NCI-H460 (cell line): ENCODE measurements around the gene ADAMTSL1. TPM values are rescaled to one million over a fixed set of nuclear protein-coding genes. Genes with fewer than 3 reads are reported as not detected.

Experiments
- DNase-seq: peaks from one replicate; pipeline ENCODE4 v3.0.0-alpha.2; 2016; ENCODE audit warnings: low read depth; ENCODE audit errors: extremely low read depth
- total RNA-seq: library from RNA; depleted of rRNA; stranded (reverse); fragments of >200 nt; shearing (Covaris generic); gene quantifications from 2 replicates; pipeline ENCODE4 v1.2.3, GENCODE V29; 2014

Gene ADAMTSL1
- total RNA-seq, 1 experiment from 2014 or later: 0.40 TPM

DNA sequence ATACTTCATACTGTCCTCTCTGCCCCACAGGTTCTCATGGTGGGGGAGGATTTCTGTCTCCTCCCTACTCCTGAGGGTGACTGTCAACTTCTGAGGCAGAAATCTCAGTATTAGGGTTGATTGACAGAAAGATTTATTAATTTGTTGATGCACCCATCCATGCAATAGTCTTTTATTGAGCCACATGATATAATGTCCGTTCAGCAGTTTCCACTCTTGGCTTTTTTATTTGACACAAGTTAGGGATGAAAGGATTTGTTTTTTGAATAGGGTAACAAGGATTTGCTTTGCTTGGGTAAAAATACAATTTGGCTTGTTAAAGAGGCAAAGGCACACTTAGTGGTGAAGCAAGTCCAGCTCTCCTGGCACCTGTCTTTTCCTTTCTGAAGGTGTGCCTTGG is 125.0 kb downstream of the ADAMTSL1 start:
- DNase-seq: no peak

DNA sequence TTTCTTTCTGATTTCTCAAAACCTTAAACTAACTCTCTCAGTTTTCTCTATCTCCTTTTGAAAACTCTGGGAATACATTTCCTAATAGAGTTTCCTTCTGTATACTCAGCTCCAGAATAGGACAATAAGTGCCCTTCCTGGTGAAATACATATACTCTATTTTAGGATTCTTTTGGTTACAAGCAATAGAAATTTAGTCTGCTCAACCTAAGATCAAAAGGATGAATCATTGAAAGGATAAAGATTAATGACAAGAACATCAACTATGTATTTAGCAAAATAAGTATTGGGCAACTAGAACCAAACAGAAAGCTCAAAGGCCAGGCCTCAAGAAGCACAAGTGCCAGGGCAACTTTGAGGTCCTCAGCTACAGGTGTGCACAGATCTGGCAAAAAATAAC is 127.1 kb downstream of the ADAMTSL1 start:
- DNase-seq: no peak

GRCh38 chr9:18601956-18602355 is 128.0 kb downstream of the ADAMTSL1 start:
- no peak for DNase-seq

GRCh38 chr9:18604767-18605730 is 131.1 kb downstream of the ADAMTSL1 start:
- DNase-seq: no peak

- DNase-seq: no peak
Measured at GRCh38 chr9:18605766-18606180, 131.8 kb downstream of the ADAMTSL1 start.

- no peak for DNase-seq
Measured at GRCh38 chr9:18606281-18606680, 132.3 kb downstream of the ADAMTSL1 start.

GRCh38 chr9:18606846-18607245 is 132.9 kb downstream of the ADAMTSL1 start:
- DNase-seq: no peak

DNA sequence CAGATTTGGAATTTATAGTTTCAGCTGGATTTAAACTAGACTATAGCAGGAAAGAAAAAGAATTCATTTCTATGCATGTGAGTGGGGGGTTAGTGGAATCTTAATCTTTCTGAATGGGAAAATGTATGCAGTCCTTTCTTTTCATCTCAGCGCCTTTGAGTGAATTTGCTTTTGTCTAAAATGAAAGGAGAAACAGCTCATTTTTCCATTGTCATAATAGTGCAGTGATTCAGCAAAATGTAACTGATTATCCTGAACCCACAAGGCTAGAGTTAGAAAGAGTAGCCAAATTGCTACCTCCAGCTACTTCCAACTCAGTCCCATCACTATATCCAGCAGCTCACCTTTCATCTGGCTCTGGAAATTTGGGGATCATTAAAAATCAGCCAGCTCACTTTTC is 134.4 kb downstream of the ADAMTSL1 start:
- no peak for DNase-seq

- no peak for DNase-seq
Measured at GRCh38 chr9:18610956-18611355, 137.0 kb downstream of the ADAMTSL1 start.

DNA sequence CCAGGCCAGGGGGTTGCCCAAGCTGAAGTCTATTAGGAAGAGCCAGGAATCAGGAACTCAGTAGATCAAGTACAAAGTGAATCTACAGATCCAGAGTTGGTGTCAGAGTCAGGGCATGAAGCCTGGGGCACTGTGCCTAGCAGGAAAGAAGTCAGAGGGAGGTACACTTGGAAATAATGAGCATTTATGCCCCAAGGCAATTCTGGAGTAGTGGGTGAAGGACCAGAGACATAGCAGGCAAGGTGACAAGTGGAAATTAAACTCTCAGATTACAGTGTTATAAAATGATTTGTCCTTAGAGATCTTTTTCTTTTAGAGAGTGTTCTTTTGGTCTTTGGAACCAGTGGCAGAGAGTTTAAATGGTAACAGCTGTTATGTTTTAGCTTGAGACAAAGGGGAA is 138.0 kb downstream of the ADAMTSL1 start:
- no peak for DNase-seq

DNA sequence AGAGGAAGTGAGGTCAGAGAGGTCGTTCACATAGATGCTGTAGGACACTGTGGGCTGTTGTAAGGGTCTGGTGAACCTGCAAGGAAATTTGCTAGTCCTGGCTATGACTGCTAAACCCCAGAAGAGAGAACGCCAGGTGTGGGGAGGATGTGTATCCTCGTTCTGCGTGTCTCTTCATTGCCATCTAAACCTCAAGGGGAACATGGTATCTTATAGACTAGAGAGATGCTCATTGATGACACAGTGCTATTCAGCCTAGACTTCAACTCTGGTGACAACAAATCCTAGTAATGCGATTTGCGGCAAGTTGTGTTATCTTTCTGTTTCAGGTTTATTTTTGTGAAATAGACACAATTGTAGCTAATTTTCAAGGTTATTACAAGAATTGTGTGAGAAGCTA is 140.2 kb downstream of the ADAMTSL1 start:
- DNase-seq: no peak

GRCh38 chr9:18614651-18615050 is 140.7 kb downstream of the ADAMTSL1 start:
- DNase-seq: no peak

DNA sequence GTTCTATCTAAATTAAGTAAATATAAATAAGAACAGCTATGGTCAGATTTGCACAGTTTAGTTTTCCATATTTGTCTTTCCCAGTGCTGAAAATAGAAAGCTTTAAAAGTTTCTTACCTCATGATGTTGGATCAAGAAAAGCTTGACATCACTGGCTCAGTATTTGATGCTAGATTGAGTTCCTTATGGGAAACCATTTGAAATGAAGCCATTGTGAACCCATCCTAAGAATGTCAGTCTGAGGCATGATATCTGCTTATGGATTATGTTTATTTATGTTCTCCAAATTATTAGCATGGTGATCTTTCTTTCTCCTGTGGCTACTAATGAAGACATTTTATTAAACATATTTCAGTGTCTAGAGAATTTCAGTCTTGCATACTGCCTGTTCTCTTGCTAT is 143.0 kb downstream of the ADAMTSL1 start:
- DNase-seq: no peak

DNA sequence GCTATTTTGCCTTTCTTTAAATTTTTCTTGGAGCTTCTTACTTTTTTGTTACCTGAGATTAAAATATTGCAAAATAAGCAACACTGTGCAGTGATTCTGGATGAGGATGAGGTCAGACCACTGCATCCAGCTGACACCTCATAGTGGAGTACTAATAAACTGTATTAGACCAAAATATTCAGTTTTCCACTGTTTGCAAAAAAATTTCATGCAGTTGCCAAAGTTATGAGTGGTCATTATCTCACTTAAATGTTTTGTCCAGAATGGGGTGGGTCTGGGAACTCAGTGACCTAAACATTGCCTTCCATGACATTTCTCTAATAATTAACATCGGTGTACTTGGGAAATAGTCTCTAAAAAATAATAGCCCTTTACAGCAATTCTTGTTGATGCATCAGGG is 143.8 kb downstream of the ADAMTSL1 start:
- no peak for DNase-seq

DNA sequence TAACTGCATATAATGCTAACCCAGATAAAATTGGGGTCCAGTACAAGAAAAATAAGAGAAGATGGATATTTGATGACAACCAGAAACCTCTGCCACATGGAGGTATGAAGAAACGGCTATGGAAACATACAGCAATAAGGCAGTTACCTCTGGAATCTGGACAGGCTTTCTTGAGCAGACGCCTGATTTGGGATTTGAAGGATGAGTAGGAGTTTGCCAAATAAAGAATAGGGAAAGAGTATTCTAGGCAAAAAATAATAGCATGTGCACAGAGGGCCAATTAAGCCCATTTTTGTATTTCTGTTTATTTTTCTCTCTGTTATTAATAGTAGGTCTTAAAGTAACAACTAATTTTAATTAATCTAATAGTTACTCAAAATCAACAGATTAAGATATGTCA is 144.9 kb downstream of the ADAMTSL1 start:
- DNase-seq: no peak

- DNase-seq: no peak
Measured at GRCh38 chr9:18622186-18622836, 148.4 kb downstream of the ADAMTSL1 start.

GRCh38 chr9:18623221-18624079 is 149.5 kb downstream of the ADAMTSL1 start:
- no peak for DNase-seq

GRCh38 chr9:18626046-18626698 is 152.2 kb downstream of the ADAMTSL1 start:
- no peak for DNase-seq

DNA sequence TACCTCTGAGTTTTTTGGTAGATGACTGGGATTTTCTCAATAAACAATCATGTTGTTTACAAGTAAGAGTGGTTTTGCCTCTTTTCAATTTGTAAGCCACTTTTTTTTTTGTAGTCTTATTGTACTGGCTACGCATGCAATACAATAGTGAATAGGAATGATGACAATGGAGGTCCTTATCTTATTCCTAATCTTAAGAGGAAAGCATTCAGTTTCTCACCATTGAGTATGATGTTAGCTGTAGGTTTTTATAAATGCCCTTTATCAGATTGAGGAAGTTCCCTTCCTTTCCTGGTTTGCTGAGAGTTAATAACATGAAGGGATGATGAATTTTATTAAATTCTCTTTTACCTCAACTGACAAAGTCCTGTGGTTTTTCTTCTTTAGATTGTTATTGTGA is 155.2 kb downstream of the ADAMTSL1 start:
- no peak for DNase-seq

GRCh38 chr9:18632632-18633403 is 158.9 kb downstream of the ADAMTSL1 start:
- no peak for DNase-seq
